ENCODE data around the gene KLKB1. TPM values are rescaled to one million over a fixed set of nuclear protein-coding genes. Genes with fewer than 3 reads are reported as not detected.
"Not testable (repeated sequence)": the region's sequence is repeated elsewhere in the genome, so short reads cannot be mapped to it uniquely, and the experiment has no call there.

KLKB1 gene
- total RNA-seq, 4 donors from 2014 or later, result 0.62 to 1.1 TPM; not detected in 2

GRCh38 chr4:186260117-186260503, 32.8 kb downstream of the KLKB1 start:
- no peak overlapping the region for H3K27ac ChIP-seq
- H3K36me3 ChIP-seq, result no peaks in the 10 kb centered on the region
- no peak for TF ChIP-seq CTCF (IDR thresholded peaks at IDR 0.05)
- no peak for TF ChIP-seq POLR2A (IDR thresholded peaks at IDR 0.05)
- no peaks in the 10 kb centered on the region for H3K9me3 ChIP-seq
- H3K4me1 ChIP-seq, result no peaks in the 10 kb centered on the region
- H3K4me3 ChIP-seq, result no peak overlapping the region
- intact Hi-C loops (cut with DNase I; ENCODE audit: low total_unique reads), result no loop called here
- no peak for DNase-seq
- no peaks in the 10 kb centered on the region for H3K27me3 ChIP-seq

DNA sequence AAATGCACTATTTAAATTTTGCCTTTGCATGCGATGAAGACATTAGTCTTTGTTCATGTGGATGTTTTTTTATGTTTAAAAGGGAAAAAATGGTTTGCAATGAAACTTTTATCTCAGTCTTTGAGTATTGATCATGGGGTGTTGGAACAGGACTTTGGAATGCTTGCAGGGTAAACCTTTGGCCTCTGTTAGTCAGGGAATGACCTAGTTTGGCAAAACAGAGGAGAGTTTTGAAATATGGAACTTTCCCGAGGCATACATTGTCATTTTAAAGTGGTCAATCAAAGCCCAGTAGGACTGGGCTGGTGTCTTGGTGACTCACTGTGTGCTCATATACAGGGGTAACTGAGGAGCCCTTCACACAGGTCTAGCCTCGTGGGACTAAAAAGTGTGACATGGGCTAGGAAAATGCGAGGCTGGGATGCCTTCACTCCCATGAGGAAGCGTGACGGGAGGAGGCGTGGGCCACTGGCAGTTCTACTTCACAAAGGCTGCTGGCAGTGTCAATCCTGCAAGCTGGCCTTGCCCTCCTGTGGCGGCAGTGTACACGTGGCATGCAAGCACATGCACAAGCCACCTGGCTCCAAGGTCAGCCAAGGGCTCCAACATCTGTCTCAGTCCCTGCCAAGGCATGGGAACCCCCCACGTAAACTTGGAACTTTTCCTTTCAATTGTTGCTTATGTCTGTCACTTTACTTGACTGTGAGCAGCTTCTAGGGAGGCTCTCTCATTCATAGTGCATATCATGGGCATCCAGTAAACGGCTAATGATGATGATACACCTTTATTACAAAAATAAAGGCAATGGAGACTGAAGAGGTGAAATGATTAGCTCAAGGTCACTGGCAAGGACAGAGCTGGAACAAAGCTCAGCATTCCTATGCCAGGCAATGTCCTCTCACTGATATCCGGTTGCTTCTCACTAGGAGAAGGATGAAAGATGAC, 33.5 kb downstream of the KLKB1 start:
- H3K4me1 ChIP-seq, result no peaks in the 10 kb centered on the region
- intact Hi-C loops (cut with DNase I; ENCODE audit: low total_unique reads), result no loop called here
- no peaks in the 10 kb centered on the region for H3K27me3 ChIP-seq
- no peaks in the 10 kb centered on the region for H3K36me3 ChIP-seq
- H3K9me3 ChIP-seq, result no peaks in the 10 kb centered on the region
- H3K27ac ChIP-seq, result no peak overlapping the region
- H3K4me3 ChIP-seq, result no peak overlapping the region
- TF ChIP-seq POLR2A (IDR thresholded peaks at IDR 0.05), result no peak
- no peak for TF ChIP-seq CTCF (IDR thresholded peaks at IDR 0.05)
- DNase-seq, result no peak

GRCh38 chr4:186264660-186265059, 37.4 kb downstream of the KLKB1 start:
- Histone ChIP-seq H3K4me3 (no peak overlapping the region), H3K27me3 (no peaks in the 10 kb centered on the region), H3K36me3 (no peaks in the 10 kb centered on the region), H3K4me1 (no peaks in the 10 kb centered on the region), H3K9me3 (no peaks in the 10 kb centered on the region), H3K27ac (no peak overlapping the region)
- no peak for DNase-seq
- TF ChIP-seq POLR2A (IDR thresholded peaks at IDR 0.05) (no peak), CTCF (IDR thresholded peaks at IDR 0.05) (no peak)
- intact Hi-C loops (cut with DNase I; ENCODE audit: low total_unique reads), result no loop called here

- H3K4me1 ChIP-seq; H3K36me3 ChIP-seq; H3K9me3 ChIP-seq; intact Hi-C loops (cut with DNase I; ENCODE audit: low total_unique reads); H3K27ac ChIP-seq; DNase-seq; H3K4me3 ChIP-seq; H3K27me3 ChIP-seq: not testable (repeated sequence)
Observed at GRCh38 chr4:186265250-186265649, 37.9 kb downstream of the KLKB1 start.

- no peak within 1 kb of the TSS for H3K4me3 ChIP-seq
- H3K27me3 ChIP-seq, result no peaks in the 10 kb centered on the region
- no peaks in the 10 kb centered on the region for H3K4me1 ChIP-seq
- no peak for TF ChIP-seq POLR2A (IDR thresholded peaks at IDR 0.05)
- no peak for TF ChIP-seq CTCF (IDR thresholded peaks at IDR 0.05)
- H3K27ac ChIP-seq, result no peak within 1 kb of the TSS
- H3K36me3 ChIP-seq, result no peaks in the 10 kb centered on the region
- intact Hi-C loops (cut with DNase I; ENCODE audit: low total_unique reads), result no loop called here
- DNase-seq, result no peak
- H3K9me3 ChIP-seq, result no peaks in the 10 kb centered on the region
Observed at GRCh38 chr4:186265683-186266652, 38.7 kb downstream of the KLKB1 start, which contains the start of gene F11. Gene F11, plus strand, starts transcription at chr4:186266189. Its CDS starts 948 bp downstream, at chr4:186267137.

Data from uterus (tissue), 4 donors.